HG03060 (cell line): ENCODE measurements around the gene ATP8B4.
"Not testable (repeated sequence)": the region's sequence is repeated elsewhere in the genome, so short reads cannot be mapped to it uniquely, and the experiment has no call there.

Source experiments
- ATAC-seq: cut with Tn5 transposase; IDR thresholded peaks from one replicate; pipeline ENCODE4 v1.9.1; 2021; ENCODE audit warnings: low read depth, moderate number of reproducible peaks; ENCODE audit not compliant: unreplicated experiment

ATP8B4 gene

GRCh38 chr15:50141856-50142255, 22.8 kb upstream of the ATP8B4 start:
- ATAC-seq: no peak

GRCh38 chr15:50140983-50141382, 21.9 kb upstream of the ATP8B4 start:
- ATAC-seq: no peak

- no peak for ATAC-seq
These were observed 21.1 kb upstream of the ATP8B4 start for GRCh38 chr15:50140098-50140497.

GRCh38 chr15:50138391-50138790, 19.4 kb upstream of the ATP8B4 start:
- no peak for ATAC-seq

DNA sequence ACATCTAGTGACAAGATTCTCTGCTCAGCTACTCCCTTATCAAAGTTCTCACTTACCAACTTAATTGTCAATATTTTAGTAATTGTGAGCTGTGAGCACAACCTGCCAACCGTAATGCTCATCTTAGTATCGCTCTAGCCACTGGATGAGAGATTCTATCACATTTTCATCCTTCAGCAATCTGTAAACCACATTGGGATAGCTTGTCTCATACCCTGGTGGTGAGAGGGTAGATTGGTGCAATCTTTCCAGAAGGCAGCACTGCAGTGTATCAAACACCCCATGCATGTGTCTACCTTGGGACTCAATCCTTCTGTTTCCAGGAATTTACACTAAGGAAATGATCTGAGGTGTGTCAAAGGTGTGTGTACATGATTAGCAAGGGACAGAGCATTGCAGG, 18.9 kb upstream of the ATP8B4 start:
- no peak for ATAC-seq

- ATAC-seq: no peak
These were observed 18.3 kb upstream of the ATP8B4 start for GRCh38 chr15:50137330-50137761.

- peak; percentile 47 for ATAC-seq
These were observed 16.1 kb upstream of the ATP8B4 start for GRCh38 chr15:50135031-50135551.

- peak; percentile 89 for ATAC-seq
These were observed 15.5 kb upstream of the ATP8B4 start for GRCh38 chr15:50134524-50135024.

GRCh38 chr15:50132251-50132984, 13.4 kb upstream of the ATP8B4 start:
- not testable (repeated sequence) for ATAC-seq

- ATAC-seq: no peak
These were observed 12.6 kb upstream of the ATP8B4 start for GRCh38 chr15:50131617-50132016.

GRCh38 chr15:50128266-50128665, 9.2 kb upstream of the ATP8B4 start:
- no peak for ATAC-seq

DNA sequence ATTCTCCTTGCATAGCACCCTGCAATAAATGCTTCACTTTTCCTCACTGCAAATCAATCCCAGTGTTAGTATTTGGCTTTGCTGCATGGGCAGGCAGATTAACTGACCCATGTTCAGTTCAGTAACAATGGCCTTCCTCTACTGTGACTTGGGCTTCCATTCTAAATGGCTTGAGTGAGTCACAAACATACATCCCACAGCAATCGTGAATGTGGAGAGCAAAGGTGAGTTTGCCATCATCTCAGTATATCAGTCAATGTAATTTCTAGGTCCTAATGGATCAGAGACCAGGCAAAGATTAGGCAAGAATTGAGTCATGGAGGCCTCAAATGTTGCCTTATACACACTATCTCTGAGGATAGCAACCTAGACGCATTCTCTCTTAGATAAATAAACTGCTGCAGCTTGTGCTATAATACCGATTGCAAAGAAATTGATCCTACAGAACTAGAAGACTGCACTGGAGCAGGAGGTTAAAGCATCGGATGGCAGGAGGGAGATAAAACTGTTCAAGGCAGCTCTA, 8.3 kb upstream of the ATP8B4 start:
- no peak for ATAC-seq

- ATAC-seq: no peak
These were observed 7.0 kb upstream of the ATP8B4 start for GRCh38 chr15:50126072-50126471.

- no peak for ATAC-seq
These were observed 5.6 kb upstream of the ATP8B4 start for GRCh38 chr15:50124631-50125030.

DNA sequence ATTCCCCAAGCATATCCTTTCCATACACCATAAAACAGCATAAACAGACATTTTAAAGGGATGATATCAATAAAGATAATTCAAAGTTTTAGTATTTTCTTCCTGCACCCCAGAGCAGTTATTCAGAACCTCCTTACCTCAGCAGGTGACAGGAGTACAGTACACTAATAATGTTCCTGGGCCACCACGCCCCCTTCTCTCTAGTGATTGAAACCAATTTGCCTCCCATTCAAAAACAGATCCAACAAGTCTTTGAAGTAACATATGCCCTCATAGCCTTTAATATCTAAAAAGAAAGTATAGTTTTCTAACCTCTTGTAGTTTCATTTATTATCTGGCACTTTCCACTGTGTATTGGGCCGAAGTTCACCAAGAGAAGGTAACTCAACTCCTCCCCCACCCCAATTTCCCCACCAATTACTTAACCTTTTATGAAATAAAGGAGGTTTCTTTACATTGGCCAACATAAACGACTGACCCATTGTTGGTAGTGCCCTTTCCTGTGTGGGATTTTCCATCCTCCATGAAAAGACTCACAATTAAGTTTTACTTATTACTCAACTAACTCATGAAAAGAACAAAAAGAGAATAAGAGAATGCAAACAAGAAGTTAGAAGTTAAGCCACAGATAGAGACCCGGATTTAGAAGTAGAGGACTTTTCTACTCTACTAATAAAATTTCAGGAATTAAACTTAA, 5.0 kb upstream of the ATP8B4 start:
- ATAC-seq: no peak

DNA sequence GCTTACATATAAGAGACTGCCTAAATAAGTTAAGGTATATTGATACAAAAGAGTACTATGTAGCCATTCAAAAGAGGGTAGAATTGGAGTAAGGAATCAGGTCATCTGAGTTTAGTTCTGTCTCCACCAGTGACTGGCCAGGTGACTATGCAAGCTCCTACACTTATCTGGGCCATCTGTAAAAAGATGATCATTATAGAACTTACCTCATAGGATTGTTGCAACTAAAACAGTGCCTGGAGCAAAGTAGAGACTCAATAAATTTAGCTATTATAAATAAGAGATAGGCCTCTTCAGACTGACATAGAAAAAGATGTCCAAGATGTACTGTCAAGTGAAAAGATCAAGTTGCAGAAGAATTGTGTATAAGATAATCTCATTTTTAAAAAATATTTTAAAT, 1.7 kb upstream of the ATP8B4 start:
- ATAC-seq: no peak

DNA sequence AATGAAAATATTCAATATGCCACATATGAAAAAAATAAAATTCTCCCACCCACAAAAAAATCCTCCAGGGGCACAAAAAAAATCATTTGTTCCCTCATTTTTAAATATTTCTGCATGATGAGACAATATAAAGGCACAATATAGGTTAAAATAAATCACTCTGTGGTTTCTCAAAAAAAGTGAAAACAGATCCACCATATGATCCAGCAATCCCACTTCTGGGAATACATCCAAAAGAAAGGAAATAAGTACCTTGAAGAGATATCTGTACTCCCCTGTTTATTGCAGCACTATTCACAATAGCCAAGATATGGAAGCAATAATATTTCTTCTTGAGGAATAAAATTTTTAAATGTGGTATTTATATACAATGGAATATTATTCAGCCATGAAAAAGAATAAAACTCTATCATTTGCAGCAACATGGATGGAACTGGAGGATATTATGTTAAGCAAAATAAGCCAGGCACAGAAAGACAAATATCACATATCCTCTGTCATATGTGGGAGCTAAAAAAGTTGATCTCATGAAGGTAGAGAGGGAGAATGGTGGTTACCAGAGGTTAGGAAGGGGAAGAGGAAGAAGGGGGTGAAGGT, 1.5 kb downstream of the ATP8B4 start:
- no peak for ATAC-seq

GRCh38 chr15:50116477-50116876, 2.6 kb downstream of the ATP8B4 start:
- no peak for ATAC-seq

DNA sequence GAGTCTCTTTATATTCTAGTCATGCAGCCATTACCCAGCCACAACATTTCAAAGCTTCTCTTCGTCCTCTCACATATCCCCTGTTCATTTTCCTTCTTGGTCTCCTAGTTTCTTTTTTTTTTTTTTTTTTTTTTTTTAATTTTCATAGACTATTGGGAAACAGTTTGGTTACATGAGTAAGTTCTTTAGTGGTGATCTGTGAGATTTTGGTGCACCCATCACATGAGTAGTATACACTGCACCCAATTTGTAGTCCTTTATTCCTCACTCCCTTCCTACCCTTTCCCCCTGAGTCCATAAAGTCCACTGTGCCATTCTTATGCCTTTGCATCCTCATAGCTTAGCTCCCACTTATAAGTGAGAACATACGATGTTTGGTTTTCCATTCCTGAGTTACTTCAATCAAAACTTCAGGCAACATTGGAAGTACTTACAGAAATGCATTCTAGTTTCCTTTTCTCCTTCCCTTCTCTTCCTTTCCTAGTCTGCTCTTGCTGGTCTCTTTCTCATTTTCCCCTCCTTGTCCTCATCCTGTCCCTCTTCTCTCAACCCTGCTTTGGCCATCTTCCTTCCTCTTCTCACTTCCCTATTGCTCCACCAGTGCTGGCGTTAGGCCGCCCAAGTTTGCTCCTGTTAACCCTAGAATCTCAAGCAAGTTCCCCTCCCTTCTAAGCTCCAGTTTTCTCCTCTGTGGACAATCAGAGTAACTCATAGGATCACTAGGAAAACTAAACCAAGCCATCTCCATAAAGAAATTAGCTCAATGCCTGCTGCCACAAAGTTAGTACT, 4.8 kb downstream of the ATP8B4 start:
- no peak for ATAC-seq

DNA sequence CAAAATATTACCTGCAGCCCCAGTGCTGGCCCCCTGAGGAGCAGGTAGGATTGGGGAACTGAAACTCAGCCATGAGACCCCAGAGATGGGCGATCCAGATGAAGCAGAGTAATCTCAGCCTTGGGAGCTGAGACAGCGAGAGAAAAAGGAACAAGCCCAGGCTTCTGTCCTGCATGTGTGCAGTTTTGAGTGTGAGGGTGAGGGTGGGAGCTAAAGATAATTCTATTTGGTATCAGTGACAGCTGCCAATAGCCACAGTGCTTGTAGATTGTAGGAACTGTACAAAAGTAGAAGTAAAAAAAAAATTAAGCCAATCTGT, 5.9 kb downstream of the ATP8B4 start:
- ATAC-seq: no peak
